ENCODE measurements around the gene SLC10A1.

- TF ChIP-seq POLR2A (IDR thresholded peaks at IDR 0.05) = no peak
- TF ChIP-seq CTCF (IDR thresholded peaks at IDR 0.05) = no peak
Measured at GRCh38 chr14:69773571-69774276, 23.3 kb downstream of the SLC10A1 start.

Data from thyroid gland (tissue), 4 donors.